ENCODE results near the gene TOB1. TPM values are rescaled to one million over a fixed set of nuclear protein-coding genes. Genes with fewer than 3 reads are reported as not detected.

TOB1 gene
- total RNA-seq, 2 donors from 2014 or later: 116 to 169 TPM

GRCh38 chr17:50853015-50853615 is 13.0 kb downstream of the TOB1 start:
- intact Hi-C loops (cut with DNase I): loop anchor here (2.0 kb wide), 1 partner anchor 102 kb away; no protein-coding TSS in a partner anchor
- no peaks in the 10 kb centered on the region for H3K36me3 ChIP-seq
- H3K27ac ChIP-seq: peak overlapping the region; percentile 0
- no peaks in the 10 kb centered on the region for H3K9me3 ChIP-seq
- H3K4me1 ChIP-seq: peaks cover 9% of the 10 kb centered on the region
- no peaks in the 10 kb centered on the region for H3K27me3 ChIP-seq
- DNase-seq: no peak
- H3K4me3 ChIP-seq: no peak overlapping the region
- TF ChIP-seq, protein P1, sequence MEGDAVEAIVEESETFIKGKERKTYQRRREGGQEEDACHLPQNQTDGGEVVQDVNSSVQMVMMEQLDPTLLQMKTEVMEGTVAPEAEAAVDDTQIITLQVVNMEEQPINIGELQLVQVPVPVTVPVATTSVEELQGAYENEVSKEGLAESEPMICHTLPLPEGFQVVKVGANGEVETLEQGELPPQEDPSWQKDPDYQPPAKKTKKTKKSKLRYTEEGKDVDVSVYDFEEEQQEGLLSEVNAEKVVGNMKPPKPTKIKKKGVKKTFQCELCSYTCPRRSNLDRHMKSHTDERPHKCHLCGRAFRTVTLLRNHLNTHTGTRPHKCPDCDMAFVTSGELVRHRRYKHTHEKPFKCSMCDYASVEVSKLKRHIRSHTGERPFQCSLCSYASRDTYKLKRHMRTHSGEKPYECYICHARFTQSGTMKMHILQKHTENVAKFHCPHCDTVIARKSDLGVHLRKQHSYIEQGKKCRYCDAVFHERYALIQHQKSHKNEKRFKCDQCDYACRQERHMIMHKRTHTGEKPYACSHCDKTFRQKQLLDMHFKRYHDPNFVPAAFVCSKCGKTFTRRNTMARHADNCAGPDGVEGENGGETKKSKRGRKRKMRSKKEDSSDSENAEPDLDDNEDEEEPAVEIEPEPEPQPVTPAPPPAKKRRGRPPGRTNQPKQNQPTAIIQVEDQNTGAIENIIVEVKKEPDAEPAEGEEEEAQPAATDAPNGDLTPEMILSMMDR (IDR thresholded peaks at IDR 0.05): no peak
- H3K9ac ChIP-seq (ENCODE audit: low read depth in 2 of 2, low read length in 2 of 2): peak overlapping the region in 1 of 2 donors; percentile 60

- Histone ChIP-seq H3K27ac (no peak overlapping the region), H3K27me3 (no peaks in the 10 kb centered on the region), H3K9ac (ENCODE audit: low read depth in 2 of 2, low read length in 2 of 2) (no peak overlapping the region), H3K4me3 (no peak overlapping the region), H3K4me1 (peaks cover 4% of the 10 kb centered on the region), H3K36me3 (no peaks in the 10 kb centered on the region), H3K9me3 (no peaks in the 10 kb centered on the region)
- no peak for DNase-seq
- TF ChIP-seq, protein P1 (IDR thresholded peaks at IDR 0.05): no peak
- intact Hi-C loops (cut with DNase I): no loop called here
Measured at GRCh38 chr17:50850640-50851039, 15.5 kb downstream of the TOB1 start.

- Histone ChIP-seq H3K36me3 (no peaks in the 10 kb centered on the region), H3K9ac (ENCODE audit: low read depth in 2 of 2, low read length in 2 of 2) (no peak overlapping the region), H3K9me3 (no peaks in the 10 kb centered on the region), H3K27me3 (no peaks in the 10 kb centered on the region), H3K4me1 (peaks cover 4% of the 10 kb centered on the region), H3K4me3 (no peak overlapping the region), H3K27ac (no peak overlapping the region)
- intact Hi-C loops (cut with DNase I): no loop called here
- TF ChIP-seq, protein P1 (IDR thresholded peaks at IDR 0.05): no peak
- DNase-seq: no peak
Measured at GRCh38 chr17:50848711-50849110, 17.4 kb downstream of the TOB1 start.

DNA sequence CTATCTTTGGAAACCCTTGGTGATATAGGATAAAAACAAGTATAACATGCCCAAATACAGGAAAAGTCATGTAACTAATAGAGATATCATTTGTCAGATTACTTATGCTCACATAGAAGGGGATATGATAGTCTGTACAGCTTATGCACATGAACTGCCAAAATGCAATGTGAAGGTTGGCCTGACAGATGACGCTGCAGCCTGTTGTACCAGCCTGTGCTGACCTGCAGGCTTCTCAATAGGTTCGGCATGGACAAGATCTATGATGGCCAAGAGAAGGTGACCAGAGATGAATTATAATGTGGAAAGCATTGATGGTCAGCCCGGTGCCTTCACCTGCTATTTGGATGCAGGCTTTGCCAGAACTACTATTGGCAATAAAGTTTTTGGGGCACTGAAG is 18.1 kb downstream of the TOB1 start:
- Histone ChIP-seq H3K27ac (no peak overlapping the region), H3K9ac (ENCODE audit: low read depth in 2 of 2, low read length in 2 of 2) (no peak overlapping the region), H3K36me3 (no peaks in the 10 kb centered on the region), H3K4me1 (peaks cover 4% of the 10 kb centered on the region), H3K27me3 (no peaks in the 10 kb centered on the region), H3K4me3 (no peak overlapping the region), H3K9me3 (no peaks in the 10 kb centered on the region)
- DNase-seq: no peak
- TF ChIP-seq, protein P1 (IDR thresholded peaks at IDR 0.05): no peak
- intact Hi-C loops (cut with DNase I): no loop called here

DNA sequence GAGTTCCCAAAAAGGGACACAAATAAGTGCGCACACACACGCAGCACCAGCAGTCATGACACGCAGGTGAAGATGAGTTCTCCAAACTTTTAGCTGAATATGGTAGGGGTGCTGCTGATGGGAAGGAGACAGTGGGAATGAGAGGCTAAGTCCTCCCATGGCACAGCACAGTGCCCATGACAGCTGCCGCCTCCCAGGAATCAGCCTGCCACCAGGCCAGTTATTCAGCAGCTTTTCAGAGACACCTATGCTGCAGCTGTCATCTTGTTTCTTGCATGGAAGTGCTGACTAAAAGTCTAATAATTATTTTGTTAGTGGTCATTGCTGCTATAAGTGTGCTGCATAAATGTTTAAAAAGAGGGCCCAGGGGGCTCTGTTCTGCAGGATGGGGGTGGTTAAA is 18.6 kb downstream of the TOB1 start:
- intact Hi-C loops (cut with DNase I): no loop called here
- H3K27ac ChIP-seq: no peak overlapping the region
- H3K9me3 ChIP-seq: no peaks in the 10 kb centered on the region
- peaks cover 4% of the 10 kb centered on the region for H3K4me1 ChIP-seq
- no peak overlapping the region for H3K4me3 ChIP-seq
- H3K9ac ChIP-seq (ENCODE audit: low read depth in 2 of 2, low read length in 2 of 2): no peak overlapping the region
- no peaks in the 10 kb centered on the region for H3K27me3 ChIP-seq
- TF ChIP-seq, protein P1 (IDR thresholded peaks at IDR 0.05): no peak
- no peak for DNase-seq
- no peaks in the 10 kb centered on the region for H3K36me3 ChIP-seq
